Measurements from ENCODE around the gene TOLLIP. TPM values are rescaled to one million over a fixed set of nuclear protein-coding genes. Genes with fewer than 3 reads are reported as not detected.

TOLLIP gene
- total RNA-seq, 2 donors from 2014 or later: 51.1 to 63.9 TPM

DNA sequence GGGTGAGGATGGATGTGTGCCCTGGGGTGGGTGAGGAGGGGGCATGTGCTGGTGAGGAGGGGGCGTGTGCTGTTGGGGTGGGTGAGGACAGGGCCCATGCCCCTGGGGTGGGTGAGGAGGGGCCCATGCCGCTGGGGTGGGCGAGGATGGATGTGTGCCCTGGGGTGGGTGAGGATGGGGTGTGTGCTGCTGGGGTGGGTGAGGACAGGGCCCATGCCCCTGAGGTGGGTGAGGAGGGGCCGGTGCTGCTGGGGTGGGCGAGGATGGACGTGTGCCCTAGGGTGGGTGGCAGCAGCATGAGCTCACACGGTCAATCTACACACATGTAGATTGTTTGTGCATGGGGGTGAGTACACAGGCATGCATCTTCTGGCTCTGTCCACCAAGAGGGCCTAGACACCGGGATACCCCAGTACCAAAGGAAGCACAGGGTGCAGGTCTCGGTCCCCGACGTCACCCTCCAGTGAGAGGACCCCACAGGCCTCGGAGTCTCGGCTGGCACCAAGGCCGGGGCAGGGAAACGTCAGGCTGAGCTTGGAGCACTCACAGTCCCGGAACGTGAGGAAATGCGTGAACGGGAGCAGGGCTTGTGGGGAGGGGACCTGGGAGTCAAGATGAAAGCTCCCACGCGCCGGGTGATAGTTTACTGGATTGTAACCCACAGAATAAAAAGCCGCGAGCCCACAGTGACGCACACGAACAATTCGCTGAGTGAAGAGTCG, 37.4 kb upstream of the TOLLIP start:
- Histone ChIP-seq H3K9me3 (no peaks in the 10 kb centered on the region), H3K27me3 (no peaks in the 10 kb centered on the region), H3K4me3 (no peak overlapping the region), H3K4me1 (no peaks in the 10 kb centered on the region), H3K36me3 (replicated peaks in 1 of 2; ENCODE audit: insufficient read depth in 1 of 2, low read depth in 2 of 2) (no peaks in the 10 kb centered on the region), H3K27ac (no peak overlapping the region)
- no peak for DNase-seq
- TF ChIP-seq, protein P1, sequence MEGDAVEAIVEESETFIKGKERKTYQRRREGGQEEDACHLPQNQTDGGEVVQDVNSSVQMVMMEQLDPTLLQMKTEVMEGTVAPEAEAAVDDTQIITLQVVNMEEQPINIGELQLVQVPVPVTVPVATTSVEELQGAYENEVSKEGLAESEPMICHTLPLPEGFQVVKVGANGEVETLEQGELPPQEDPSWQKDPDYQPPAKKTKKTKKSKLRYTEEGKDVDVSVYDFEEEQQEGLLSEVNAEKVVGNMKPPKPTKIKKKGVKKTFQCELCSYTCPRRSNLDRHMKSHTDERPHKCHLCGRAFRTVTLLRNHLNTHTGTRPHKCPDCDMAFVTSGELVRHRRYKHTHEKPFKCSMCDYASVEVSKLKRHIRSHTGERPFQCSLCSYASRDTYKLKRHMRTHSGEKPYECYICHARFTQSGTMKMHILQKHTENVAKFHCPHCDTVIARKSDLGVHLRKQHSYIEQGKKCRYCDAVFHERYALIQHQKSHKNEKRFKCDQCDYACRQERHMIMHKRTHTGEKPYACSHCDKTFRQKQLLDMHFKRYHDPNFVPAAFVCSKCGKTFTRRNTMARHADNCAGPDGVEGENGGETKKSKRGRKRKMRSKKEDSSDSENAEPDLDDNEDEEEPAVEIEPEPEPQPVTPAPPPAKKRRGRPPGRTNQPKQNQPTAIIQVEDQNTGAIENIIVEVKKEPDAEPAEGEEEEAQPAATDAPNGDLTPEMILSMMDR (IDR thresholded peaks at IDR 0.05): no peak
- TF ChIP-seq POLR2A (IDR thresholded peaks at IDR 0.05): no peak
- intact Hi-C loops (cut with DNase I): no loop called here
- no peak for ATAC-seq
- 89 to 91% methylated on average over 26 of the region's 28 CpGs for WGBS, 2 donors

DNA sequence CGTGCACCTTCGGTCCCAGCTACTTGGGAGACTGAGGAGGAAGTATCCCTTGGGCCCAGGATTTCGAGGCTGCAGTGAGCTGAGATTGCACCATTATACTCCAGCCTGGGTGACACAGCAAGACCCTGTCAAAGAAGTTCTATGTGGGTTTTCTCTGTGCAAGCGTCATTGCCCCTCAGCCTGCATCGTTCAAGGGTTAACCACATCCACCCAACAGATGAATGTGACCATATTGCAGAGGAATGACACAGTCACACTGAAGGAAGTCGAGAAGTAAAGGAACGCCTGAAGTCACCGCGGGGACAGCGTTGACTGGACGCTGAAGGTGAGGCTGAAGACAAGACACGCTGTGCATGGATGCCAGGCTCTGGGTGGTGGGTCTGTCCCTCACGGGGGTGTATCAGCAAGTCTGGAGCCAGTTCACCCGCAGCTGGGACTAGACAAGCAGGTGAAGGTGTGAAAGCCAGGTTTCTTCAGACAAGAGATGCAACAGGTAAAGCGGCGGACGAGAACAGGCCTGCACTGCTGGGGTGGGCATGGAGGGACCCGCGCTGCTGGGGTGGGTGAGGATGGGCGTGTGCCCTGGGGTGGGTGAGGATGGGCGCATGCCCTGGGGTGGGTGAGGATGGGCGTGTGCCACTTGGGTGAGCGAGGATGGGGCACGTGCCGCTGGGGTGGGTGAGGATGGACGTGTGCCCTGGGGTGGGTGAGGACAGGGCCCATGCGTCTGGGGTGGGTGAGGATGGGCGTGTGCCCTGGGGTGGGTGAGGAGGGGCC, 36.5 kb upstream of the TOLLIP start:
- no peak overlapping the region for H3K27ac ChIP-seq
- 83 to 84% methylated on average over 23 to 28 of the region's 28 CpGs for WGBS, 2 donors
- no peaks in the 10 kb centered on the region for H3K4me1 ChIP-seq
- no peak overlapping the region for H3K4me3 ChIP-seq
- TF ChIP-seq, protein P1 (IDR thresholded peaks at IDR 0.05): no peak
- no peak for TF ChIP-seq POLR2A (IDR thresholded peaks at IDR 0.05)
- peak in 1 of 4 donors; percentile 1 for DNase-seq
- no peak for ATAC-seq
- no peaks in the 10 kb centered on the region for H3K9me3 ChIP-seq
- no peaks in the 10 kb centered on the region for H3K36me3 ChIP-seq (replicated peaks in 1 of 2; ENCODE audit: insufficient read depth in 1 of 2, low read depth in 2 of 2)
- intact Hi-C loops (cut with DNase I): no loop called here
- no peaks in the 10 kb centered on the region for H3K27me3 ChIP-seq

DNA sequence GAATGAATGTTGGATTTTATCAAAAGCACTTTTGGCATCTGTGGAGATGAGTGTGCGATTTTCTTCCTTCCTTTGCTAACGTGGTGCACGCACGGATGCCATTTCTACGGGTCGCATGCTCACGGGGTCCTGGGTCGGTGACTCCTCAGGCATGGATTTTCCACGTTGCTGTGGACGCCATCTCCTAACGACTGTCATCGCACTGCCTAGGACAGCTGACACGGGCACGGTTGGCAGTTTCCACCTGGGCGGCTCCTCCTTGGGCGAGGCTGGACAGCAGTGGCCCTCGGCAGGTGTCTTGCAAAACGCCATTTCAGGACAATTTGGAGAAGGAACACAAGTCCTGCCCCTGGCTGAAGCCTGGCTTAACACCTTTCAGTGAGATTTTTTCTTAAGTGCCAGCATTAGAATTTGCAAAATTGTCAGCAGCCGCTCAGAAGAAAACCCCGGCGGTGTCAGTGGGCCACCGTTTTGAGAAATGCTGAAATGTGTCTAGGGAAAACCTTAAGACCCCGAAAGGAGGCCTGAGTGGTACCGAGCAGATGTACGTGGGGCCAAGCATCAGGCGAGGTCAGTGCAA, 34.7 kb upstream of the TOLLIP start:
- Histone ChIP-seq H3K4me3 (no peak overlapping the region), H3K27me3 (no peaks in the 10 kb centered on the region), H3K9me3 (no peaks in the 10 kb centered on the region), H3K27ac (no peak overlapping the region), H3K36me3 (replicated peaks in 1 of 2; ENCODE audit: insufficient read depth in 1 of 2, low read depth in 2 of 2) (no peaks in the 10 kb centered on the region), H3K4me1 (no peaks in the 10 kb centered on the region)
- intact Hi-C loops (cut with DNase I): no loop called here
- TF ChIP-seq, protein P1 (IDR thresholded peaks at IDR 0.05): no peak
- no peak for TF ChIP-seq POLR2A (IDR thresholded peaks at IDR 0.05)
- peak in 1 of 4 donors; percentile 0 for DNase-seq
- 79 to 86% methylated on average over 26 of the region's 26 CpGs for WGBS, 2 donors
- no peak for ATAC-seq

DNA sequence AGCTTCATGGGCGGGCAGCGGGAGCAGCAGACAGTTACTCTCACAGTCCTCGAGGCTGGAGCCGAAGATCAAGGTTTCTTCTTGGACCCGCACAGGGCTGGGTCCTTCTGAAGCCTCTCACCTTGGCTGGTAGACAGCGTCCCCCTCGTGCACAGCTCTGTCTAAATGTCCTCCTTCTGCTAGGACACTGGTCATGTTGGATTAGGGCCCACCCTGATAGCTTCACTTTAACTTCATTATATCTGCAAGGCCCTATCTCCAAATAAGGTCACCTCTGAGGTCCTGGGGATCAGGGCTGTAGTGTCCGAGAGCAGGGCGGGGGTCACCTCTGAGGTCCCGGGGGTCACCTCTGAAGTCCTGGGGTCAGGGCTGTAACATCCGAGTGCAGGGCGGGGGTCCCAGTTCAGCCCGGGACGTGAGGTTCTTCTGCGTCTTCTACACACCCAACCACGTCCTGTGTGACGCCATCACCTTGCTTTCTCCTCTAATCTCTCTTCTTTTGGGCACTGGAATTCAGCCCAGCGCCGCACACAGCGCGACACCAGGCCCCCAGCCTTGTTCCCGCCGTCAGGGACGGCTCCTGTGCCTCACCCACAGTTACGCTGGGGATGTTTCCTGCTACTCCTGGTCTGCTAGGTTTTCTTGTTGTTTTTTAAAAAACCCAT, 34.1 kb upstream of the TOLLIP start:
- WGBS, 2 donors: 78 to 83% methylated on average over 17 to 25 of the region's 25 CpGs
- intact Hi-C loops (cut with DNase I): no loop called here

More for the DNA sequence above, 34.1 kb upstream of the TOLLIP start:
- Histone ChIP-seq H3K27ac (no peak overlapping the region), H3K27me3 (no peaks in the 10 kb centered on the region), H3K36me3 (replicated peaks in 1 of 2; ENCODE audit: insufficient read depth in 1 of 2, low read depth in 2 of 2) (no peaks in the 10 kb centered on the region), H3K9me3 (no peaks in the 10 kb centered on the region), H3K4me1 (no peaks in the 10 kb centered on the region), H3K4me3 (no peak overlapping the region)
- DNase-seq: peak in 1 of 4 donors; percentile 0
- no peak for TF ChIP-seq POLR2A (IDR thresholded peaks at IDR 0.05)
- TF ChIP-seq, protein P1 (IDR thresholded peaks at IDR 0.05): no peak
- no peak for ATAC-seq

Measured in body of pancreas (tissue), 4 donors.